ENCODE results near the gene POMC. TPM values are rescaled to one million over a fixed set of nuclear protein-coding genes. Genes with fewer than 3 reads are reported as not detected.
"Not testable (repeated sequence)": the region's sequence is repeated elsewhere in the genome, so short reads cannot be mapped to it uniquely, and the experiment has no call there.

Gene POMC
- total RNA-seq, 3 donors from 2014 or later = 2.8 to 10.7 (median 2.9) TPM

- no peak overlapping the region for H3K27ac ChIP-seq
- DNase-seq (ENCODE audit: low spot score in 2 of 2) = no peak
- no peaks in the 10 kb centered on the region for H3K27me3 ChIP-seq
- H3K36me3 ChIP-seq = no peaks in the 10 kb centered on the region
- H3K9me3 ChIP-seq = no peaks in the 10 kb centered on the region
- H3K4me3 ChIP-seq = no peak overlapping the region
- no peaks in the 10 kb centered on the region for H3K4me1 ChIP-seq
- TF ChIP-seq POLR2A (IDR thresholded peaks at IDR 0.05) (no peak), CTCF (IDR thresholded peaks at IDR 0.05) (no peak), POLR2AphosphoS5 (IDR thresholded peaks at IDR 0.05) (no peak)
- intact Hi-C loops (cut with DNase I; ENCODE audit: low total_unique reads) = loop anchor here (5.0 kb wide), 1 partner anchor 1428 kb away; no protein-coding TSS in a partner anchor
Observed at GRCh38 chr2:25149646-25150045, 18.7 kb downstream of the POMC start.

DNA sequence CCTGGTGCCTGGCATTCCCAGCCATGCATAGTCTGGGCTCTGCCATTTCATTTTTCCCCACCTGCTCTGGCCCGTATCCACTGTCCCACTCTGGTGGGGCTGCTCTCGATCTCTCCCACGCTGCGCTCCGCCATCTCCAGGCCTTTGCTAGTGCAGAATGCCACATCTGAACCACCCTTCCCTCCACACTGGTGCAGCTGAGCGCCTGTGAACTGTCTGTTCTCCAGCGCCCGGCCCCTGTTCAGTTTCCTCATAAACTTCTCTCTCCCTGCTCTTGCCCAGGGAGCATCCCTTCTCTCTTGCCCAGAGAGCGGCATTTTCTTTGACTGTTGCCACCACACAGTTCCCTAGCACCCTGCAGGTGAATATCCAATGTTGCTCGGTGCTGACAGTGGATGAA lies 21.5 kb downstream of the POMC start:
- no peak for DNase-seq (ENCODE audit: low spot score in 2 of 2)
- H3K27ac ChIP-seq = no peak overlapping the region
- TF ChIP-seq CTCF (IDR thresholded peaks at IDR 0.05) (no peak), POLR2AphosphoS5 (IDR thresholded peaks at IDR 0.05) (no peak), POLR2A (IDR thresholded peaks at IDR 0.05) (no peak)
- H3K36me3 ChIP-seq = no peaks in the 10 kb centered on the region
- intact Hi-C loops (cut with DNase I; ENCODE audit: low total_unique reads) = loop anchor here (5.0 kb wide), 1 partner anchor 1430 kb away; no protein-coding TSS in a partner anchor
- no peaks in the 10 kb centered on the region for H3K4me1 ChIP-seq
- H3K27me3 ChIP-seq = no peaks in the 10 kb centered on the region
- H3K9me3 ChIP-seq = no peaks in the 10 kb centered on the region
- H3K4me3 ChIP-seq = no peak overlapping the region

DNA sequence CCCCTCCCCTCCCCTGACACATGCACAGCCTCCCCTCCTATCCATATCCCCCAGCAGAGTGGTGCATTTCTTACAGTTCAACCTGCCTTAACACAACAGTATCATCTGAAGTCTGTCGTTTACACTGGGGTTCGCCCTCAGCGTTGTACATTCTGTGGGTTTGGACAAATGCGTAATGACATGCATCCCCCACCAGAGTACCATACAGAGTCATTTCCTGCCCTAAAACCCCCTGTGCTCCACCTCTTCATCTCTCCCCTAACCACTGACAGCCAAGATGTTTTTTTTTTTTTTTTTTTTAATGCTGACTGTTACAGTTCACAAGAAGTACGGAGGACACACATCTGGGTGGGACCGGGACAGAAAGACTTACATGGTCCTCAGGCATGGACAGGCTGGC lies 22.6 kb downstream of the POMC start:
- no peak for TF ChIP-seq POLR2A (IDR thresholded peaks at IDR 0.05)
- TF ChIP-seq CTCF (IDR thresholded peaks at IDR 0.05) = no peak
- no peak for TF ChIP-seq POLR2AphosphoS5 (IDR thresholded peaks at IDR 0.05)
- H3K9me3 ChIP-seq = no peaks in the 10 kb centered on the region
- no peak overlapping the region for H3K4me3 ChIP-seq
- H3K27me3 ChIP-seq = no peaks in the 10 kb centered on the region
- intact Hi-C loops (cut with DNase I; ENCODE audit: low total_unique reads) = loop anchor here (5.0 kb wide), 1 partner anchor 1431 kb away; no protein-coding TSS in a partner anchor
- H3K27ac ChIP-seq = no peak overlapping the region
- H3K36me3 ChIP-seq = no peaks in the 10 kb centered on the region
- H3K4me1 ChIP-seq = no peaks in the 10 kb centered on the region
- no peak for DNase-seq (ENCODE audit: low spot score in 2 of 2)

DNA sequence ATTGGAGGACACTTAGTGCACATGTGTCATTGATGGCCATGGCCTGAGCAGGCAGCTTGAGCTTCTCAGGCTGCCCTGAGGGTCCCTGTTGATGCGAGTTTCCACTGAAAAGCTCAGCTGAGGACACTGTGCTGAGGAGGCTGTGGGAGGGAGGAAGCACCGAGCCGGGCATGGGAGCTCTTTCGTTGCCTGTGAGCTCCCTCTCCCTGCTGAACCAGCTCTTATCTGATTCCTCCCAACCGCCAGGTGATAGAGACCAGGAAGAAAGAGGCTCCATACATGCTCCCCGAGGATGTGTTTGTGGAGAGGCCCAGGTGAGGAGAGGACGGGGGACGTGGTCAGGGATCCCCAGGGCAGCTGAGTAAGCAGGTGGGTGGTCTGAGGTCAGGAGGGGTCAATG lies 27.3 kb downstream of the POMC start:
- no peak for DNase-seq (ENCODE audit: low spot score in 2 of 2)
- H3K36me3 ChIP-seq = no peaks in the 10 kb centered on the region
- no peak overlapping the region for H3K27ac ChIP-seq
- intact Hi-C loops (cut with DNase I; ENCODE audit: low total_unique reads) = no loop called here
- H3K4me3 ChIP-seq = no peak overlapping the region
- no peaks in the 10 kb centered on the region for H3K4me1 ChIP-seq
- no peaks in the 10 kb centered on the region for H3K9me3 ChIP-seq
- H3K27me3 ChIP-seq = no peaks in the 10 kb centered on the region
- TF ChIP-seq CTCF (IDR thresholded peaks at IDR 0.05) (no peak), POLR2A (IDR thresholded peaks at IDR 0.05) (no peak), POLR2AphosphoS5 (IDR thresholded peaks at IDR 0.05) (no peak)

DNA sequence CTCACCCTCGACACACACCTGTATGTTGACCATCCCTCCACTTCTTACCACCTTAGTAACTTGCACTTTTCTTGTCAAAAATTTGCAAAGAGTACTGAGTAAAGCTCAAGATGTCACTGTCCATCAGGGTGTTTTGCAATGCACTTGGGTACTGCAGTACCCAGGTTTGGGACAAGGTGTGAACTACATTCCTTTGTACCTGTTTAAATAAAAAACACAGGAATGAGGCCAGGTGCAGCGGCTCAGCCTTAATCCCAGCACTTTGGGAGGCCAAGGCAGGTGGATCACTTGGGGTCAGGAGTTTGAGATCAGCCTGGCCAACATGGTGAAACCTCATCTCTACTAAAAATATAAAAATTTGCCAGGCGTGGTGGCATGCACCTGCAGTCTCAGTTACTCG lies 27.8 kb downstream of the POMC start:
- DNase-seq (ENCODE audit: low spot score in 2 of 2); H3K36me3 ChIP-seq; H3K4me1 ChIP-seq; H3K27ac ChIP-seq; H3K27me3 ChIP-seq; H3K9me3 ChIP-seq; intact Hi-C loops (cut with DNase I; ENCODE audit: low total_unique reads); H3K4me3 ChIP-seq: not testable (repeated sequence)

- intact Hi-C loops (cut with DNase I; ENCODE audit: low total_unique reads) = loop anchor here (1.0 kb wide), 1 partner anchor 19 kb away; no protein-coding TSS in a partner anchor
- H3K4me3 ChIP-seq = peak overlapping the region in 2 of 3 donors; percentile 52 to 67
- TF ChIP-seq POLR2A (IDR thresholded peaks at IDR 0.05) = no peak
- no peak for TF ChIP-seq CTCF (IDR thresholded peaks at IDR 0.05)
- TF ChIP-seq POLR2AphosphoS5 (IDR thresholded peaks at IDR 0.05) = no peak
Observed at GRCh38 chr2:25132693-25133092, 35.7 kb downstream of the POMC start.

More at GRCh38 chr2:25132693-25133092, 35.7 kb downstream of the POMC start:
- Histone ChIP-seq H3K4me1 (no peaks in the 10 kb centered on the region), H3K9me3 (no peaks in the 10 kb centered on the region), H3K36me3 (no peaks in the 10 kb centered on the region), H3K27me3 (peaks cover 0 to 5% of the 10 kb centered on the region in 2 donors), H3K27ac (peak overlapping the region; percentile 36 to 61)
- DNase-seq (ENCODE audit: low spot score in 2 of 2) = no peak
